Trophoblast cell (in vitro differentiated cells and primary cell): ENCODE measurements around the gene SLC17A9.

Source experiments
- DNase-seq, 2 donors: peaks; one replicate each; pipeline ENCODE4 v3.0.0-alpha.2; 2016
- H2AFZ ChIP-seq: 2 replicates; pipeline ENCODE4 v1.6.1; 2013; ENCODE audit warnings: low read length, moderate library complexity, mild to moderate bottlenecking; ENCODE audit not compliant: insufficient read depth, poor library complexity
- H2AK5ac ChIP-seq: 2 replicates; pipeline ENCODE4 v1.6.1; 2013; ENCODE audit warnings: mild to moderate bottlenecking, low read length
- H2BK120ac ChIP-seq: 2 replicates; pipeline ENCODE4 v1.6.1; 2013; ENCODE audit warnings: low read length, mild to moderate bottlenecking, moderate library complexity; ENCODE audit not compliant: insufficient read depth, poor library complexity
- H2BK12ac ChIP-seq: 2 replicates; pipeline ENCODE4 v1.6.1; 2013; ENCODE audit warnings: mild to moderate bottlenecking, low read length, moderate library complexity
- H2BK5ac ChIP-seq: 2 replicates; pipeline ENCODE4 v1.6.1; 2013; ENCODE audit warnings: low read length, low read depth, moderate library complexity, mild to moderate bottlenecking; ENCODE audit not compliant: poor library complexity
- H3K14ac ChIP-seq: 2 replicates; pipeline ENCODE4 v1.6.1; 2013; ENCODE audit warnings: mild to moderate bottlenecking, low read length
- H3K18ac ChIP-seq: 2 replicates; pipeline ENCODE4 v1.6.1; 2013; ENCODE audit warnings: mild to moderate bottlenecking, low read length
- H3K23ac ChIP-seq: 2 replicates; pipeline ENCODE4 v1.6.1; 2013; ENCODE audit warnings: low read length
- H3K27ac ChIP-seq: 2 replicates; pipeline ENCODE4 v1.5.1; 2013; ENCODE audit warnings: low read depth, mild to moderate bottlenecking, inconsistent platforms, low read length, moderate library complexity
- H3K27me3 ChIP-seq: 2 replicates; pipeline ENCODE4 v1.6.1; 2013; ENCODE audit warnings: inconsistent platforms, mild to moderate bottlenecking, low read length, moderate library complexity; ENCODE audit not compliant: insufficient read depth
- H3K36me3 ChIP-seq, 2 experiments: 1 replicate in 1 of 2; 2 replicates in 1 of 2; pipeline ENCODE4 v1.6.1; 2013; ENCODE audit warnings: low read length in 2 of 2, mild to moderate bottlenecking in 2 of 2, moderate library complexity in 1 of 2; ENCODE audit not compliant: insufficient read depth in 2 of 2, control insufficient read depth in 1 of 2
- H3K4ac ChIP-seq: 2 replicates; pipeline ENCODE4 v1.6.1; 2013; ENCODE audit warnings: low read depth, mild to moderate bottlenecking, low read length, moderate library complexity
- H3K4me1 ChIP-seq, 2 experiments: 1 replicate in 1 of 2; 2 replicates in 1 of 2; pipeline ENCODE4 v1.6.1; 2013; ENCODE audit warnings: low read length in 2 of 2, mild to moderate bottlenecking in 2 of 2, moderate library complexity in 1 of 2; ENCODE audit not compliant: insufficient read depth in 2 of 2, control insufficient read depth in 1 of 2
- H3K4me2 ChIP-seq: 2 replicates; pipeline ENCODE4 v1.6.1; 2013; ENCODE audit warnings: inconsistent platforms, mild to moderate bottlenecking, low read length, moderate library complexity
- H3K4me3 ChIP-seq: 2 replicates; pipeline ENCODE4 v1.5.1; 2013; ENCODE audit warnings: mild to moderate bottlenecking, low read depth, low read length, inconsistent platforms
- H3K79me1 ChIP-seq: one replicate; pipeline ENCODE4 v1.6.1; 2013; ENCODE audit warnings: low read length
- H3K79me2 ChIP-seq: 2 replicates; pipeline ENCODE4 v1.6.1; 2013; ENCODE audit warnings: low read length, mild to moderate bottlenecking; ENCODE audit not compliant: control insufficient read depth, insufficient read depth, poor library complexity
- H3K9ac ChIP-seq: 2 replicates; pipeline ENCODE4 v1.6.1; 2013; ENCODE audit warnings: mild to moderate bottlenecking, low read length
- H3K9me3 ChIP-seq: 2 replicates; pipeline ENCODE4 v1.6.1; 2013; ENCODE audit warnings: low read depth, mild to moderate bottlenecking, control low read depth, inconsistent platforms, low read length; ENCODE audit not compliant: insufficient read depth
- H4K12ac ChIP-seq: 2 replicates; pipeline ENCODE4 v1.6.1; 2013; ENCODE audit warnings: low read depth, mild to moderate bottlenecking, low read length, moderate library complexity
- H4K8ac ChIP-seq: 2 replicates; pipeline ENCODE4 v1.6.1; 2013; ENCODE audit warnings: low read depth, mild to moderate bottlenecking, low read length, moderate library complexity
- H4K91ac ChIP-seq: one replicate; pipeline ENCODE4 v1.6.1; 2013; ENCODE audit warnings: low read depth, mild to moderate bottlenecking, low read length, moderate library complexity
- WGBS: extraction: QIAGEN DNeasy Blood & Tissue Kit; methylation state at CpG from one replicate; pipeline ENCODE4 v1.1.7; 2013; ENCODE audit warnings: missing lambda C conversion rate; ENCODE audit not compliant: insufficient read length, insufficient coverage; ENCODE audit errors: extremely low coverage; 5-methylcytosine and 5-hydroxymethylcytosine counted together

Gene SLC17A9

GRCh38 chr20:63014287-63014686 is 61.8 kb downstream of the SLC17A9 start:
- H3K9ac ChIP-seq = no peak overlapping the region
- no peak overlapping the region for H3K4ac ChIP-seq
- H3K9me3 ChIP-seq = peaks cover 10% of the 10 kb centered on the region
- no peaks in the 10 kb centered on the region for H3K79me2 ChIP-seq
- no peak overlapping the region for H3K23ac ChIP-seq
- peaks cover 5 to 9% of the 10 kb centered on the region in 2 experiments for H3K4me1 ChIP-seq
- H4K12ac ChIP-seq = no peak overlapping the region
- H4K8ac ChIP-seq = no peak overlapping the region
- DNase-seq = no peak
- H3K18ac ChIP-seq = no peak overlapping the region
- H3K79me1 ChIP-seq = peaks cover 1% of the 10 kb centered on the region
- no peak overlapping the region for H2AK5ac ChIP-seq
- H3K14ac ChIP-seq = no peak overlapping the region
- no peak overlapping the region for H3K4me3 ChIP-seq
- no peak overlapping the region for H2AFZ ChIP-seq
- no peak overlapping the region for H4K91ac ChIP-seq
- H3K27ac ChIP-seq = no peak overlapping the region
- no peak overlapping the region for H2BK5ac ChIP-seq
- no peaks in the 10 kb centered on the region for H3K27me3 ChIP-seq
- no peak overlapping the region for H3K4me2 ChIP-seq
- H2BK12ac ChIP-seq = no peak overlapping the region
- no peaks in the 10 kb centered on the region for H3K36me3 ChIP-seq
- no CpG with 5 or more reads among the region's 12 CpGs for WGBS
- no peak overlapping the region for H2BK120ac ChIP-seq

DNA sequence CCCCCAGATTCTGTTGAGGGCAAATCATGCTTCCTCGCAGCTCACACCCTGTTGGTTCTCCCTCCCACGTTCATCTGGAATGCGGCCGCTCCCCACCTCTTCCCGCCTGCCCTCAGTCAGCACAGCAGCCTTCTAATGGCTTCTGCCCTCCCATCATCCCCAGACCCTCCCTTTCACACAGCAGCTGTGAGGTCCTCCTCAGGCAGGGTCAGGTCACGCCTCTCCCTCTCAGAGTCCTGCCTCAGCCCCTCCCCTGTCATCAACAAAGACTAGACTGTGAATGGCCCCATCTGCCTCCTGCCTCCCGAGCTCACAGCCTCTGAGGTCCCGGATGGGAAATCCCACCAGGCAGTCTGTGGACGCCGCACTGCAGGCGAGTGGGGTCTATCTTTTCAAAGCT is 62.2 kb downstream of the SLC17A9 start:
- Histone ChIP-seq H3K4me2 (no peak overlapping the region), H3K4me1 (peaks cover 5 to 9% of the 10 kb centered on the region in 2 experiments), H3K9ac (no peak overlapping the region), H3K4me3 (no peak overlapping the region), H3K23ac (no peak overlapping the region), H3K9me3 (peaks cover 10% of the 10 kb centered on the region), H3K14ac (no peak overlapping the region), H4K8ac (no peak overlapping the region), H4K91ac (no peak overlapping the region), H2BK120ac (no peak overlapping the region), H3K27ac (no peak overlapping the region), H2AFZ (no peak overlapping the region), H3K36me3 (no peaks in the 10 kb centered on the region), H3K79me1 (peaks cover 1% of the 10 kb centered on the region), H3K79me2 (no peaks in the 10 kb centered on the region), H2AK5ac (no peak overlapping the region), H2BK12ac (no peak overlapping the region), H3K18ac (no peak overlapping the region), H4K12ac (no peak overlapping the region), H2BK5ac (no peak overlapping the region), H3K4ac (no peak overlapping the region), H3K27me3 (no peaks in the 10 kb centered on the region)
- no CpG with 5 or more reads among the region's 11 CpGs for WGBS
- no peak for DNase-seq

DNA sequence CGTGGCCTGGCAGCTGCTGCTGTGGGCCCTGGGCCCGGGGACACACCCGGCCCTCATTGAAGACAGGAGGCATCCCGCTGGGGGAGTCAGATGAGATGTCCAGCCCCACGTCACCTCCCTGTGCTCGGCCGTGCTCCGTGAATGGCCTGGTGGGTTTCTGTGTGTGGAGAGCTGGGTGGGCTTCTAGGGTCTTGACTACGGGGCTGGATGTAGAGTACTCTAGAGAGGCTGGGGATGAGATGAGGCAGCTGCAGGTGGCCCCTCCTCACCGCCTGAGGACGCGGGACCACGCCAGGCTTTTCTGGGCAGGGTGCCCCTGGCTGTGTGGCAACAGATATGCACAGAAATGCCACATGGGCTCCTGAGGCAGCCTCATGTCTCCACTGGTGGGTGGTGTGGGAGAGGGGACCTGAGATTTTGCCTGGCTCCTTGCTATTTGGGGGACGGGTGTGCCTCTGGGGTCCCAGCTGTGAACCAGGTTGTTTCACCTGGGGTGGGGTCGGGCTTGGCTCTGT is 62.7 kb downstream of the SLC17A9 start:
- no peak overlapping the region for H3K4me3 ChIP-seq
- no peak overlapping the region for H3K18ac ChIP-seq
- H3K36me3 ChIP-seq = no peaks in the 10 kb centered on the region
- H2BK120ac ChIP-seq = no peak overlapping the region
- H3K9ac ChIP-seq = no peak overlapping the region
- H3K27me3 ChIP-seq = no peaks in the 10 kb centered on the region
- H3K4ac ChIP-seq = no peak overlapping the region
- DNase-seq = no peak
- H3K79me2 ChIP-seq = no peaks in the 10 kb centered on the region
- H3K23ac ChIP-seq = no peak overlapping the region
- H4K91ac ChIP-seq = no peak overlapping the region
- H2AFZ ChIP-seq = no peak overlapping the region
- H4K8ac ChIP-seq = no peak overlapping the region
- no CpG with 5 or more reads among the region's 15 CpGs for WGBS
- H2AK5ac ChIP-seq = no peak overlapping the region
- no peak overlapping the region for H2BK12ac ChIP-seq
- H3K79me1 ChIP-seq = peaks cover 1% of the 10 kb centered on the region
- peak overlapping the region; percentile 35 for H3K14ac ChIP-seq
- no peak overlapping the region for H2BK5ac ChIP-seq
- no peak overlapping the region for H3K27ac ChIP-seq
- H3K4me1 ChIP-seq = peaks cover 5 to 9% of the 10 kb centered on the region in 2 experiments
- no peak overlapping the region for H3K4me2 ChIP-seq
- no peak overlapping the region for H4K12ac ChIP-seq
- H3K9me3 ChIP-seq = peaks cover 10% of the 10 kb centered on the region

GRCh38 chr20:63015662-63016361 is 63.3 kb downstream of the SLC17A9 start:
- Histone ChIP-seq H3K79me1 (peaks cover 1% of the 10 kb centered on the region), H2AFZ (no peak overlapping the region), H3K4me2 (no peak overlapping the region), H3K4me1 (peaks cover 5 to 9% of the 10 kb centered on the region in 2 experiments), H3K36me3 (no peaks in the 10 kb centered on the region), H3K27ac (no peak overlapping the region), H4K8ac (no peak overlapping the region), H3K14ac (no peak overlapping the region), H2BK5ac (no peak overlapping the region), H3K9ac (no peak overlapping the region), H3K23ac (no peak overlapping the region), H4K12ac (no peak overlapping the region), H3K27me3 (no peaks in the 10 kb centered on the region), H3K9me3 (peaks cover 10% of the 10 kb centered on the region), H2BK12ac (no peak overlapping the region), H2AK5ac (no peak overlapping the region), H3K4me3 (no peak overlapping the region), H2BK120ac (no peak overlapping the region), H3K4ac (no peak overlapping the region), H3K79me2 (no peaks in the 10 kb centered on the region), H3K18ac (no peak overlapping the region), H4K91ac (no peak overlapping the region)
- no CpG with 5 or more reads among the region's 22 CpGs for WGBS
- no peak for DNase-seq
